Esophagus squamous epithelium (tissue), 5 donors: ENCODE data around the gene CFAP43. TPM values are rescaled to one million over a fixed set of nuclear protein-coding genes. Genes with fewer than 3 reads are reported as not detected.

Experiments used
- DNase-seq: peaks from one replicate; lab custom pipeline; 2025; lab: John Stamatoyannopoulos, UW
- H3K27ac ChIP-seq, 4 donors: fragments of 200-600 bp; sonication (generic); one replicate each; pipeline ENCODE4 v1.5.1; 2016 to 2019; ENCODE audit warnings: mild to moderate bottlenecking in 1 of 4
- H3K27me3 ChIP-seq, 4 donors: fragments of 200-600 bp; sonication (generic); 1 replicate in 3 of 4; 2 replicates in 1 of 4; pipeline versions ENCODE4 v1.5.1 to v1.6.0; 2017 to 2021; ENCODE audit warnings: antibody characterized with exemption in 1 of 4
- H3K36me3 ChIP-seq, 3 donors: fragments of 200-600 bp; sonication (generic); one replicate each; pipeline ENCODE4 v1.5.1; 2016 to 2019
- H3K4me1 ChIP-seq, 3 donors: fragments of 200-600 bp; sonication (generic); one replicate each; pipeline ENCODE4 v1.5.1; 2017 to 2019
- H3K4me3 ChIP-seq, 4 donors: fragments of 200-600 bp; sonication (generic); 1 replicate in 3 of 4; 2 replicates in 1 of 4; pipeline ENCODE4 v1.5.1; 2016 to 2019; ENCODE audit warnings: mild to moderate bottlenecking in 2 of 4, moderate library complexity in 1 of 4
- H3K9me3 ChIP-seq, 3 donors: fragments of 200-600 bp; sonication (generic); one replicate each; pipeline ENCODE4 v1.5.1; 2016 to 2019
- CTCF ChIP-seq, 6 experiments: fragments of 450-650 bp in 4 of 6; fragments of 200-600 bp in 2 of 6; sonication (generic) in 2 of 6; IDR thresholded peaks; one replicate each; pipeline ENCODE4 v1.5.1; 2016 to 2019; ENCODE audit warnings: antibody characterized with exemption in 6 of 6, mild to moderate bottlenecking in 4 of 6, moderate library complexity in 4 of 6
- POLR2A ChIP-seq, 4 donors: fragments of 450-650 bp; IDR thresholded peaks; one replicate each; pipeline ENCODE4 v1.6.1; 2017; ENCODE audit warnings: antibody characterized with exemption in 4 of 4, mild to moderate bottlenecking in 4 of 4, moderate library complexity in 3 of 4
- WGBS, 2 donors: methylation state at CpG; one replicate each; pipeline ENCODE4 v1.1.5; 2018; 5-methylcytosine and 5-hydroxymethylcytosine counted together
- intact Hi-C: fragments of 100-400 bp; cut with DNase I; formaldehyde crosslinking; loops from one replicate; pipeline ENCODE4 v1.15.0; 2022
- total RNA-seq, 4 donors: library from RNA; depleted of rRNA; stranded (reverse); fragments of >200 nt; gene quantifications; one replicate each; pipeline ENCODE4 v1.1.0, GENCODE V29; 2016
- donor health status: DM: yes; HTN: yes; CAD: no.

The CFAP43 gene
- total RNA-seq, 4 donors from 2014 or later = 0.19 to 0.38 TPM; not detected in 2

GRCh38 chr10:104109908-104110662, 122.1 kb downstream of the CFAP43 start:
- Histone ChIP-seq H3K9me3 (no peaks in the 10 kb centered on the region), H3K36me3 (no peaks in the 10 kb centered on the region), H3K4me3 (no peak overlapping the region), H3K27me3 (peaks cover 0 to 3% (median 0%) of the 10 kb centered on the region in 4 donors), H3K27ac (no peak overlapping the region), H3K4me1 (peaks cover 0 to 3% (median under 1%) of the 10 kb centered on the region in 3 donors)
- TF ChIP-seq POLR2A (IDR thresholded peaks at IDR 0.05) = no peak
- TF ChIP-seq CTCF (IDR thresholded peaks at IDR 0.05) = no peak
- intact Hi-C loops = no loop called here
- WGBS, 2 donors = 59 to 70% methylated on average over 3 of the region's 3 CpGs
- DNase-seq = no peak

GRCh38 chr10:104104926-104105325, 127.2 kb downstream of the CFAP43 start:
- 72 to 74% methylated on average over 2 of the region's 2 CpGs for WGBS, 2 donors
- no peak overlapping the region for H3K4me3 ChIP-seq
- intact Hi-C loops = no loop called here
- no peaks in the 10 kb centered on the region for H3K9me3 ChIP-seq
- no peak for TF ChIP-seq CTCF (IDR thresholded peaks at IDR 0.05)
- H3K36me3 ChIP-seq = no peaks in the 10 kb centered on the region
- no peak for DNase-seq
- no peak overlapping the region for H3K27ac ChIP-seq
- peaks cover 0 to 5% (median 0%) of the 10 kb centered on the region in 3 donors for H3K4me1 ChIP-seq
- no peaks in the 10 kb centered on the region for H3K27me3 ChIP-seq

DNA sequence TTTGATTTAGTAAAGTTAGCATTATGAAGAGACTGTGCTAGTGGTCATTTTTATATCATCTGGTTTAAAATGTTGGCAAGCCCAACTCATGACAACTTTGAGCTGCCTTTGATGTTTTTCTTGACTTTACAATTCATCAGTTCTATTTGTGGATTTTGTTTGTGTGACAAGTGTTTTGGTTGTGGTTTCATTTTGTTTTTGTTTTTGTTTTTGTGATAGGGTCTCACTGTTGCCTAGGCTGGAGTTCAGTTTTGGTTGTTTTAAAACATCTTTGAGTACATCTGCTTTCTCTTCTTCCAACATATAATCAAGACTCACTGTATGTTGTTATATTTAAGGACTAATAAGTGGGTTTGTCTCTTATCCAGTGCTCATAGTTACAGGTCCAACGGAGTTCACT, 127.7 kb downstream of the CFAP43 start:
- Histone ChIP-seq H3K4me3 (no peak overlapping the region), H3K27me3 (no peaks in the 10 kb centered on the region), H3K4me1 (peaks cover 0 to 5% (median 0%) of the 10 kb centered on the region in 3 donors), H3K9me3 (no peaks in the 10 kb centered on the region), H3K27ac (no peak overlapping the region), H3K36me3 (no peaks in the 10 kb centered on the region)
- no peak for DNase-seq
- 0% methylated on average over 1 of the region's 1 CpG for WGBS, 2 donors
- TF ChIP-seq POLR2A (IDR thresholded peaks at IDR 0.05) (no peak), CTCF (IDR thresholded peaks at IDR 0.05) (no peak)
- intact Hi-C loops = no loop called here

DNA sequence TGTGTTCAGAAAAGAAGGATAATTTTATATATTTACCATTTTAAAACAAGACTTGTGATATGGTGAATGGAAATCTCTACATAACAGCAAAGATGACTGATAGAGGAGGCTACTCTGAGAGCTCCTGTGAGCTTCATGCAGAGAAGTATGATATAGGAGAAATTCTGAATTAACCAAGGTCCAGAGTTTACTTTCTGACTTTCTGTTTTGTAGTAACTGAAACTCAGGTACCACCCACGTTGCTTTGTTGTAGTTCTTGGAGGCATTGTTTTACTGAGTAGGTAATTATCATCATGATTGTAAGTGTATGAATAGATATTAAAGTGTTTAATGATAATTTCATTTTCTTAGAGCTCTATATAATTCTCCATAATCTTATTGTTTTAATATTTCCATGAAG, 128.2 kb downstream of the CFAP43 start:
- H3K27me3 ChIP-seq = no peaks in the 10 kb centered on the region
- no peaks in the 10 kb centered on the region for H3K9me3 ChIP-seq
- 41 to 42% methylated on average over 1 of the region's 1 CpG for WGBS, 2 donors
- H3K4me3 ChIP-seq = no peak overlapping the region
- H3K36me3 ChIP-seq = no peaks in the 10 kb centered on the region
- peaks cover 0 to 5% (median 0%) of the 10 kb centered on the region in 3 donors for H3K4me1 ChIP-seq
- H3K27ac ChIP-seq = no peak overlapping the region
- intact Hi-C loops = no loop called here
- TF ChIP-seq POLR2A (IDR thresholded peaks at IDR 0.05) (no peak), CTCF (IDR thresholded peaks at IDR 0.05) (no peak)
- DNase-seq = no peak

- no peak for DNase-seq
- Histone ChIP-seq H3K27me3 (no peaks in the 10 kb centered on the region), H3K9me3 (peaks cover 0 to 4% (median 0%) of the 10 kb centered on the region in 3 donors), H3K4me1 (peaks cover 0 to 5% (median 0%) of the 10 kb centered on the region in 3 donors), H3K4me3 (no peak overlapping the region), H3K27ac (no peak overlapping the region), H3K36me3 (no peaks in the 10 kb centered on the region)
- TF ChIP-seq POLR2A (IDR thresholded peaks at IDR 0.05) (no peak), CTCF (IDR thresholded peaks at IDR 0.05) (no peak)
- intact Hi-C loops = no loop called here
- 48 to 76% methylated on average over 1 of the region's 1 CpG for WGBS, 2 donors
Measured at GRCh38 chr10:104101902-104102301, 130.3 kb downstream of the CFAP43 start.
